Keratinocyte (primary cell): Measurements from ENCODE around the gene GDAP1L1. TPM values are rescaled to one million over a fixed set of nuclear protein-coding genes. Genes with fewer than 3 reads are reported as not detected.

Experiments
- DNase-seq: peaks from one replicate; pipeline ENCODE4 v3.0.0-alpha.2; 2011; ENCODE audit warnings: low read depth, missing footprints, low spot score
- FAIRE-seq: peaks from 2 replicates; lab custom pipeline; 2011; peaks lifted over from hg19 to GRCh38; lab: Jason Lieb, UNC
- H2AFZ ChIP-seq: 2 replicates; pipeline ENCODE4 v1.6.0; 2012; ENCODE audit warnings: low read length, control low read depth, inconsistent platforms; ENCODE audit not compliant: control insufficient read depth
- H3K27ac ChIP-seq: 2 replicates; pipeline ENCODE4 v1.5.1; 2011; ENCODE audit warnings: low read length; ENCODE audit not compliant: control insufficient read depth, insufficient read depth
- H3K27me3 ChIP-seq: 3 replicates; pipeline ENCODE4 v1.6.0; 2011; ENCODE audit warnings: low read length; ENCODE audit not compliant: control insufficient read depth, insufficient read depth; ENCODE audit errors: extremely low read depth
- H3K36me3 ChIP-seq, 2 experiments: 2 replicates in 1 of 2; 3 replicates in 1 of 2; pipeline ENCODE4 v1.5.1; 2011; ENCODE audit warnings: low read length in 2 of 2, mild to moderate bottlenecking in 1 of 2; ENCODE audit not compliant: control insufficient read depth in 2 of 2, insufficient read depth in 2 of 2; ENCODE audit errors: extremely low read depth in 1 of 2
- H3K4me1 ChIP-seq: 3 replicates; pipeline ENCODE4 v1.5.1; 2011; ENCODE audit warnings: low read length; ENCODE audit not compliant: control insufficient read depth, insufficient read depth; ENCODE audit errors: extremely low read depth
- H3K4me2 ChIP-seq: 3 replicates; pipeline ENCODE4 v1.6.0; 2011; ENCODE audit warnings: low read depth, low read length; ENCODE audit not compliant: control insufficient read depth, insufficient read depth; ENCODE audit errors: extremely low read depth
- H3K4me3 ChIP-seq, 3 experiments: fragments of 200-600 bp in 1 of 3; sonication (generic) in 1 of 3; 2 replicates in 2 of 3; 3 replicates in 1 of 3; pipeline ENCODE4 v1.5.1; 2011 to 2016; ENCODE audit warnings: low read length in 3 of 3, mild to moderate bottlenecking in 3 of 3, control low read depth in 2 of 3, inconsistent platforms in 1 of 3, low read depth in 1 of 3, mixed read lengths in 1 of 3, mixed run types in 1 of 3, moderate library complexity in 1 of 3; ENCODE audit not compliant: control insufficient read depth in 2 of 3, insufficient read depth in 2 of 3; ENCODE audit errors: extremely low read depth in 1 of 3
- H3K79me2 ChIP-seq: 2 replicates; pipeline ENCODE4 v1.6.0; 2012; ENCODE audit warnings: low read length; ENCODE audit not compliant: control insufficient read depth, insufficient read depth
- H3K9ac ChIP-seq: 3 replicates; pipeline ENCODE4 v1.6.0; 2011; ENCODE audit warnings: low read length; ENCODE audit not compliant: control insufficient read depth, insufficient read depth; ENCODE audit errors: extremely low read depth
- H3K9me1 ChIP-seq: 3 replicates; pipeline ENCODE4 v1.6.0; 2011; ENCODE audit warnings: low read length; ENCODE audit not compliant: control insufficient read depth, insufficient read depth; ENCODE audit errors: extremely low read depth
- H3K9me3 ChIP-seq: 2 replicates; pipeline ENCODE4 v1.5.1; 2012; ENCODE audit warnings: low read depth, low read length; ENCODE audit not compliant: control insufficient read depth
- H4K20me1 ChIP-seq: 3 replicates; pipeline ENCODE4 v1.6.0; 2011; ENCODE audit warnings: low read length; ENCODE audit not compliant: control insufficient read depth, insufficient read depth; ENCODE audit errors: extremely low read depth
- CTCF ChIP-seq, 3 experiments: IDR thresholded peaks in 1 of 3; conservative IDR thresholded peaks in 1 of 3; optimal IDR thresholded peaks in 1 of 3; 2 replicates in 2 of 3; 3 replicates in 1 of 3; pipeline versions ENCODE3 to v1.5.1; 2011; ENCODE audit warnings: low read length in 3 of 3, mild to moderate bottlenecking in 3 of 3, moderate library complexity in 2 of 3, control low read depth in 1 of 3, inconsistent platforms in 1 of 3; ENCODE audit not compliant: insufficient read depth in 2 of 3; ENCODE audit errors: extremely low read depth in 1 of 3
- EZH2 ChIP-seq: IDR thresholded peaks from one replicate; pipeline ENCODE4 v1.6.1; 2012; ENCODE audit warnings: inconsistent platforms, mild to moderate bottlenecking, low read length, moderate library complexity
- dilution Hi-C: fragments of 300-500 bp; cut with MboI; formaldehyde crosslinking; loops from one replicate; pipeline ENCODE4 v1.7.0; 2020; ENCODE audit warnings: low sequenced_read_pairs; ENCODE audit not compliant: extremely low pct_ligation_motif_present
- polyA plus RNA-seq, 5 experiments: library from polyadenylated mRNA; depleted of rRNA in 3 of 5; stranded (reverse) in 3 of 5; stranded (forward) in 1 of 5; unstranded in 1 of 5; fragments of >200 nt; gene quantifications; 1 replicate in 1 of 5; 2 replicates in 3 of 5; 3 replicates in 1 of 5; pipeline versions ENCODE4 v1.2.1 to v1.2.3, GENCODE V29; 2011 to 2012; ENCODE audit warnings: missing spikeins in 2 of 5, low read depth in 1 of 5, low replicate concordance in 1 of 5

GDAP1L1 gene
- polyA plus RNA-seq, 1 donor (not counting 4 experiments of a cell fraction or from before 2014, with no cell fraction given) = not detected

GRCh38 chr20:44206132-44206531 is 41.0 kb upstream of the GDAP1L1 start:
- Histone ChIP-seq H3K4me3 (no peak overlapping the region), H3K27ac (no peak overlapping the region), H3K36me3 (peaks cover 2 to 17% of the 10 kb centered on the region in 2 experiments), H3K4me1 (peaks cover 40% of the 10 kb centered on the region), H2AFZ (no peak overlapping the region), H3K9me3 (no peaks in the 10 kb centered on the region), H3K9me1 (no peaks in the 10 kb centered on the region), H3K27me3 (no peaks in the 10 kb centered on the region), H3K9ac (no peak overlapping the region), H4K20me1 (peaks cover 2% of the 10 kb centered on the region), H3K79me2 (peaks cover 68% of the 10 kb centered on the region), H3K4me2 (no peak overlapping the region)
- DNase-seq (no peak), FAIRE-seq (no peak)
- dilution Hi-C loops = no loop called here
- TF ChIP-seq EZH2 (no peak), CTCF (optimal IDR thresholded peaks at IDR 0.05 in 1 of 3, IDR thresholded peaks at IDR 0.05 in 1 of 3, conservative IDR thresholded peaks at IDR 0.05 in 1 of 3; ENCODE audit: extremely low read depth in 1 of 3, insufficient read depth in 2 of 3, low read length in 3 of 3) (no peak)

DNA sequence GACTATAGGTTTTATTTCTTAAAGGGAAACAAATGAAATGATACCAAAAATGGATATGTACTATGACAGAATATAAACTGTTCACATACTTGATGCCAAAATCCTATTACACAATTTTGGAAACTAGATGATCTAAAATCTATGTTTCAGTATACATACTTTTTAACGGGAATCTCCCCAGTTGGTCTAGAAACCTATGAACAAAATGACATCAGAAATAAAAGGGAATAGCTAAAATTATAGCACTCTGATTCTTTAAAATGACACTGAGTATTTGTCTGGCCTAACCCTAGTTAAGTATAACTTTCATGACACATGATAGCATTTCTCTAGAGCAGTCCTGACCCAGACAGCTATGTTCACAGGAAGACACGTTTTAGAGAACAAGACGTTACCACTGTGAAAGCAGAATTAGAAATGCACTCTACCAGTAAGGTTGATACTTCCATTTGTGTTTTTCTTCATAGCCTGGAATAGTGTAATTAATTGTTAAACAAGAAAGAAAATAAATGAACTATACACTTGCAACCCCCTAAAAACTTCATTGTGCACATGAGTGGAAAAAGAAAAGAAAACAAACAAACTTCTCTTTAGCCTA is 39.9 kb upstream of the GDAP1L1 start:
- Histone ChIP-seq H3K27ac (peak overlapping the region; percentile 97), H3K9ac (peak overlapping the region; percentile 97), H3K4me3 (peak overlapping the region in 2 of 3 experiments; percentile 11 to 82), H4K20me1 (peaks cover 2% of the 10 kb centered on the region), H2AFZ (no peak overlapping the region), H3K36me3 (peaks cover 2 to 7% of the 10 kb centered on the region in 2 experiments), H3K4me2 (peak overlapping the region; percentile 85), H3K27me3 (no peaks in the 10 kb centered on the region), H3K9me3 (no peaks in the 10 kb centered on the region), H3K9me1 (no peaks in the 10 kb centered on the region), H3K79me2 (peaks cover 57% of the 10 kb centered on the region), H3K4me1 (peaks cover 44% of the 10 kb centered on the region)
- no peak for DNase-seq
- FAIRE-seq = no peak
- TF ChIP-seq EZH2 (no peak), CTCF (optimal IDR thresholded peaks at IDR 0.05 in 1 of 3, IDR thresholded peaks at IDR 0.05 in 1 of 3, conservative IDR thresholded peaks at IDR 0.05 in 1 of 3; ENCODE audit: extremely low read depth in 1 of 3, insufficient read depth in 2 of 3, low read length in 3 of 3) (no peak)
- dilution Hi-C loops = no loop called here
